ENCODE data around the gene MTFP1.
"Not testable (repeated sequence)": the region's sequence is repeated elsewhere in the genome, so short reads cannot be mapped to it uniquely, and the experiment has no call there.

The MTFP1 gene

DNA sequence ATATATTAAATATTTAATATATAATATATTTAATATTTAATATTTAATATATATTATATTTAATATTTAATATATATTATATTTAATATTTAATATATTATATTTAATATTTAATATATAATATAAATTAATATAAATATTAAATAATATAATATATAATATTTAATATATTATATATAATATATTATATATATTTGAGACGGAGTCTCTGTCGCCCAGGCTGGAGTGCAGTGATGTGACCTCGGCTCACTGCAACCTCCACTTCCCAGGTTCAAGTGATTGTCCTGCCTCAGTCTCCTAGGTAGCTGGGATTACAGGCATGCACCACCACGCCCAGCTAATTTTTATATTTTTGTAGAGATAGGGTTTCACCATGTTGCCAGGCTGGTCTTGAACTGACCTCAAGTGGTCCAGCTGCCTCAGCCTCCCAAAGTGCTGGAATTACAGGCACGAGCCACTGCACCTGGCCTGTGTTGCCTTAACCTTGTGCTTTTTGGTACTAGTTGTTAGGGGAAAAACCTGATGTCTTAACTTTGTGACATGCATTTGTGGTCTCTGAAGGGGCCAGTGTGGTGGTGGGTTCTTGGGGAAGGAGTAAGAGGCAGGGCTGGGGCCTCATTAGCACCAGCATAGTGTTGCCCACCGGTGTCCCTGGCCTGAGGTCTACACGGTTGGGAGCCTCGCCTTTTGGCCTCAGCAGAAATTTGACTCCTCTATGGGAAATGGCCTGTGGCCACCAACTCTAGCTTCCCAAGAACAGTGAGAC is 29.7 kb downstream of the MTFP1 start:
- DNase-seq (ENCODE audit: low spot score): no peak

DNA sequence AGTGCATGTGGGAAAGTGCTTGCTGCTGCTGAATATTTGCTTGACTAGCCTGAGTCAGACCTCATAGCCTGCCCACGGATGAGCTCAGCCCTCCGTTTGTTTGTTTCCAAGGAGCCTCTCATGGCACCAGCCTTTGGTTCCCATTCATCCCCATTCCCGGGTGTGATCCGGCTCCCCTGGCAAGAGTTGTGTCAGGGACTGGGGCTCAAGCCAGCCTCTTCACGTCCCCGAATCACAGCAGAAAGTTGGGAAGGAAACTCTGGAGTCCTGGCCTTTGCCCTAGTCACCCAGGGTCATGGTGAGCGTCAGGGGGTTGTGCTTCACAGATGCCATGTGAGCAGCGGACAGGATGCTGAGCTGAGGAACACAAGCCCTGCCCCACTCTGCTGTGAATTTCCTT is 32.4 kb downstream of the MTFP1 start:
- DNase-seq (ENCODE audit: low spot score): peak; percentile 26

DNA sequence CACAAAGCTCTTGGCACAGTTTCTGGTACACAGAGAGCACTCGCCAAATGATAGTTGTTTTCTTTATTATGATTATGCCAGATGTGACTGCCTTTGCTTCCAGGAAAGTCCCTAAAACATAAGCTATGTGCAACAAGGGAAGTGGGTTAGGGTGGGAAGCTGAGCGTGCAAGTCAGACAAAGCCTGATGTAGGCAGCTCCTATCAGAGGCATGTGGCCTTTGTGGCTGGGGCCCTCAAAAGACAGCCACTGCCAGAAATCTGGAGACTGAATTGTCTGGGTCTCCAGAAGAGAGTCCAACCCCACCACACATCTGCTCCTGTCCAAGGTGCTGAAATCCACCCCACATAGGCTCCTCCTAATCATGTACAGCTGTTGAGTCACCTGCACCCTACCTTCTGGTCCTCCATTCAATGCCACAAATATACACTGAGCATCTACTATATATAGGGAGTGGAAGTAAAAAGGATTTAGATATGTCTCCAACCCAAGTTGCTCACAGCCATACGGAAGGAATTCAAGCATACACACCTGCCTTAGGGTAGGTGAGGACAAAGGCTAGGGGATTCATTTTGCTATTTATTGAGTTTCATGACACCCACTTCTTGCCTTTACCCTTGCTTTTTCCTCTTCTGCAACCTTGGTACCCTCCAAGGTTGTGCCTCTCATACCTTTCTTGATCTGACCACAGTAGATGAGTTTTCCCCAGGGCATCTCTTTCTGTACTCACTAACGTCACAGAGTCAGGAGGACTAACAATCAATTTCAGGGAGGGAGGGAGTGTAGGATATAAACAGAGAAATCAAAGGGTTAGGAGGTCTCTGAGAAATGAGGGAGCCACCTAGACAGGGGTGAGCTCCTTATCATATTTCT is 33.8 kb downstream of the MTFP1 start:
- DNase-seq (ENCODE audit: low spot score): peak; percentile 48

DNA sequence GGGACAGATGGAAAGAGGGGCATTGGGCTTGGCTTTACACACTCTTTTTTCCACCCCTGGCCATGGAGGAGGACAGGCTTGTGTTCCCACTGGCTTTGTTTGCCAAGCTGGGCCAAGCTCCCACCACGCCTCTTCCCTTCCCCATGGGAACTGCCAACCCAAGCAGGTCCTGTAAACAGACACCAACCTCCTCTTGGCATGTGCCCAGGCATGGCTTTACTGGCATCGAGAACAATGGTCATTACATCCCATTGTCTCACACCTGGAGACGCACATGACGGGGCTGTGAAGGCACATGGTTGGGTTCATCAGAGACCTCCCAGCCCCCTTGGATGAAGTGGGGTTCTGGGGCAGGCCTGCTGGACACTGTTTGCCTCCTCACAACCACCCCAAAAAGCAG is 34.6 kb downstream of the MTFP1 start:
- DNase-seq (ENCODE audit: low spot score): no peak

DNA sequence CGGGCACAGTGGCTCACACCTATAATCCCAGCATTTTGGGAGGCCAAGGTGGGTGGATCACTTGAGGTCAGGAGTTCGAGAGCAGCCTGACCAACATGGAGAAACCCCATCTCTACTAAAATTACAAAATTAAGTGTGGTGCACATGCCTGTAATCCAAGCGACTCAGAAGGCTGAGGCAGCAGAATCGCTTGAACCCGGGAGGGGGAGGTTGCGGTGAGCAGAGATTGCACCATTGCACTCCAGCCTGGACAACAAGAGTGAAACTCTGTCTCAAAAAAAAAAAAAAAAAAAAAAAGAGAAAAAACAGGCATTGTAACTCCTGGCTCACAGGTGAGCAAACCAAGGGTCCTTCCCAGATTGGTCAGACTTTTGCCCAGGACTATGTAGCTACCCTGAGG is 35.0 kb downstream of the MTFP1 start:
- not testable (repeated sequence) for DNase-seq (ENCODE audit: low spot score)

DNA sequence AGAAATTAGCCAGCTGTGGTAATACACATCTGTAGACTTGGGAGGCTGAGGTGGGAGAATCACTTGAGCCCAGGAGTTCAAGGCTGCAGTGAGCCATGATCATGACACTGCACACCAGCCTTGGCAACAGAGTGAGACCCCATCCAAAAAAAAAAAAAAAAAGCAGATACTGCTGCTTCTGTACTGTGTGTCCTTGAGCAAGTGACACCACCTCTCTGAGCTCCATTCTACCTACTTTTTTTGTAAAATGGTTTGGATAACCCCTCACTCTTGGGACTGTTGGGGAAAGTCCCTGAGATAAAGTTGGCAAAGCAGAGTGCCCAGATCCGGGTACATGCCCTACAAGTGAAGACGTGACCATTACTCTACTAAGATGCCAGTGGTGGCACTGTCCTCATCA is 43.6 kb downstream of the MTFP1 start:
- DNase-seq (ENCODE audit: low spot score): no peak

GRCh38 chr22:30470655-30471054 is 45.1 kb downstream of the MTFP1 start:
- DNase-seq (ENCODE audit: low spot score): no peak

DNA sequence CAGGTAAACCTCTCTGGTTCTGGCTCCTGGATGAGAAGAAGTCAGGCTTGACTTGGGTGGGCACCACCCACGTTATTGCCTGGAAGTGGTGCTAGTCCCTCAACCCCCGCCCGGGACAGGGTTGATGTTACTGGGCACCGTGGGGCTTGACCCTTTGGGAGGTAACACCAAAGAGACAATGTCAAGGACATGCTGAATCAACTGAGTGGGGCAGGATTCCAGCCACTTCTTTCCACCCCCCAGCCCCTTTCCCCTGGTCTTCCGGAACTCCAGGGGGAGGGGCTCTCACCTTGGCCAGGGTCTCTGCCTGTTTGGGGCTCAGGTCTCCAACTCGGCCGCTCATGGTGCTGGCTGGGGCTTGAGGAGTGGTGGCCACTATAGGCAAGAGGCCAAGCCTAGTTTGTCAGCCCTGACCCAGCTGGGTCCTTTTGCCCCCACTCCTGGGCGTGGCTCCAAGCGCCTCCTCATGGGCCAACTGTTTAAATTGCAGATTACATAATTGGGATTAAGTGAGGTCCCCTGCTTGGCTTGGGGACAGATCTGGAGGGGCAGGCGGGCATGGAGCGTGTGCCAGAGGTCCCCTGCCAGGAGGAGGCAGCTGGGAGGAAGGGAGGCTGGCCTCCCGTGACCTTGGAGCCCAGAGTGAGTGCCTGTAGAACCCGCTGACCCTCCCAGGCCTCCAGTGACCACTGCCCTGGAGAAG is 46.2 kb downstream of the MTFP1 start, which contains the start of gene SEC14L3:
Gene SEC14L3, minus strand, starts transcription at position 402 of the 703 bp plus-strand sequence. Its CDS starts 59 bp downstream, at position 343.
- DNase-seq (ENCODE audit: low spot score): no peak

DNA sequence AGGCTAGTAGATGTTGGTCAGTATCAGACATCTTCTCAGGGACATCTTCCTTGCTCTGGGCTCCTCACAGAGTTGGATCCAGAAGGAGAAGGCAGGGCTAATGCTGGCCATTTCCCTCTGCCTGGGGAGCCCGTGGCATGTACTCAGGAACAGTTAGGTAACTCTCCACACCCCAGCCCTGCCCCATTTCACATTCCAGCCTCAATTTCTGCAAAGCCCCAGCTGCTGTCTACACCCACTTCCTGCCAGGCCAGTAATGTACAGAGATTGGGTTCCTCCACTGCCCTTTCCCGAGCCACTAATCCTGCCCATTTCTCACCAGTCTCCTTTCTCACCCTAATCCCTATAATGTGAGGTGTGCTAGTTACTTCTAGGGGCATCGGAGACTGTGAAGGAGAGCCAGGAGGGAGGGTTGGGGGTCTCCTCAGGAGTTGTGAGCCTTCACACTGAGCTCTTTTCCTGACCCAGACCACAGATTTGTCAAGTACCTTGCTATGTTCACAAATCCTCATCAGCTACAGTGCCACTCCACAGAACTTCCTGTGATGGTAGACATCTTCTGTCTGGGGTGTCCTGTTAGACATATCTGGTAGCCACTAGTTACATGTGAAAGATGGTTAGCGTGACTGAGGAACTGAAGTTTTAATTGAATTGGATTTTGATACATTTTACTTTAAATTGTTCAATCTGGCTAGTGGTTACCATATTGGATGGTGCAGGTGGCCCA is 47.6 kb downstream of the MTFP1 start:
- DNase-seq (ENCODE audit: low spot score): no peak

DNA sequence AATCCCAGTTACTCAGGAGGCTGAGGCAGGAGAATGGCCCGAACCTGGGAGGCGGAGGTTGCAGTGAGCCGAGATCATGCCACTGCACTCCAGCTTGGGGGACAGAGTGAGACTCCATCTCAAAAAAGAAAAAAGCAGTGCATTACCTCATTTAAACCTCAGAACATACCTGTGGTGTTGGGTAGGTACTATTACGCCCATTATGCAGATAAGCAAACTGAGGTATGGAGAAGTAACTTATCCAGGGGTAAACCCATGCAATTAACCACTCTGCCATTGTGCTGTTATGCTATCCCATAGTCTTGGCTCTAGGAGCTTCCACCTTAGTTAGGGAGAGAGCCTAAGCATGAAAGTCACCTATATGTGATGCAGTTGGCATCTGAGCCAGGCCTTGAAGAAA is 48.6 kb downstream of the MTFP1 start:
- DNase-seq (ENCODE audit: low spot score): no peak

GRCh38 chr22:30474683-30475424 is 49.3 kb downstream of the MTFP1 start:
- no peak for DNase-seq (ENCODE audit: low spot score)

Measured in RKO (cell line).